OCI-LY1 (cell line): ENCODE measurements around the gene PSME4.
"Not testable (repeated sequence)": the region's sequence is repeated elsewhere in the genome, so short reads cannot be mapped to it uniquely, and the experiment has no call there.

Experiments used
- H2AFZ ChIP-seq: fragments of 200-600 bp; sonication (generic), shearing (Covaris generic); 2 replicates; pipeline ENCODE4 v1.6.0; 2014; ENCODE audit warnings: antibody characterized with exemption, mild to moderate bottlenecking, low read length
- H3F3A ChIP-seq: fragments of 200-600 bp; sonication (generic), shearing (Covaris generic); 2 replicates; pipeline ENCODE4 v1.6.0; 2014; ENCODE audit warnings: mild to moderate bottlenecking, antibody characterized with exemption, low read length, moderate library complexity; ENCODE audit not compliant: insufficient read depth
- H3K27ac ChIP-seq: fragments of 200-600 bp; sonication (generic); 2 replicates; pipeline ENCODE4 v1.5.1; 2014; ENCODE audit warnings: low read length, mixed run types, mild to moderate bottlenecking, low read depth; ENCODE audit not compliant: poor library complexity, severe bottlenecking
- H3K27me3 ChIP-seq: fragments of 200-600 bp; sonication (generic); 2 replicates; pipeline ENCODE4 v1.6.0; 2014; ENCODE audit warnings: antibody characterized with exemption, mild to moderate bottlenecking, low read length, moderate library complexity; ENCODE audit not compliant: insufficient read depth
- H3K36me3 ChIP-seq: fragments of 200-600 bp; sonication (generic); 2 replicates; pipeline ENCODE4 v1.6.1; 2014; ENCODE audit warnings: mild to moderate bottlenecking, antibody characterized with exemption, low read length, moderate library complexity, mixed read lengths; ENCODE audit not compliant: insufficient read depth
- H3K4me1 ChIP-seq: fragments of 200-600 bp; sonication (generic); 2 replicates; pipeline ENCODE4 v1.5.1; 2014; ENCODE audit warnings: mild to moderate bottlenecking, low read length, moderate library complexity; ENCODE audit not compliant: insufficient read depth, severe bottlenecking
- H3K4me2 ChIP-seq: fragments of 200-600 bp; sonication (generic), shearing (Covaris generic); 2 replicates; pipeline ENCODE4 v1.6.1; 2014; ENCODE audit warnings: low read length
- H3K4me3 ChIP-seq: fragments of 200-600 bp; sonication (generic); 2 replicates; pipeline ENCODE4 v1.5.1; 2014; ENCODE audit warnings: low read length, low read depth, mild to moderate bottlenecking, mixed read lengths; ENCODE audit not compliant: poor library complexity, severe bottlenecking
- H3K79me2 ChIP-seq: fragments of 200-600 bp; shearing (Covaris generic); 2 replicates; pipeline ENCODE4 v1.6.1; 2016; ENCODE audit warnings: mixed run types, low read length, mixed read lengths; ENCODE audit not compliant: insufficient read depth
- H3K9ac ChIP-seq: fragments of 200-600 bp; sonication (generic), shearing (Covaris generic); 2 replicates; pipeline ENCODE4 v1.6.1; 2014; ENCODE audit warnings: mild to moderate bottlenecking, low read length, mixed read lengths
- H3K9me2 ChIP-seq: fragments of 200-600 bp; sonication (generic), shearing (Covaris generic); 2 replicates; pipeline ENCODE4 v1.6.1; 2014; ENCODE audit warnings: low read depth, mild to moderate bottlenecking, low read length, mixed read lengths
- H3K9me3 ChIP-seq: fragments of 200-600 bp; shearing (Covaris generic); 2 replicates; pipeline ENCODE4 v1.6.1; 2014; ENCODE audit warnings: low read length, mixed read lengths
- H4K20me1 ChIP-seq: fragments of 200-600 bp; sonication (generic), shearing (Covaris generic); 2 replicates; pipeline ENCODE4 v1.6.0; 2016; ENCODE audit warnings: mild to moderate bottlenecking, low read length; ENCODE audit not compliant: insufficient read depth
- EZH2 ChIP-seq: fragments of 200-600 bp; sonication (generic), shearing (Covaris generic); IDR thresholded peaks from 2 replicates; pipeline ENCODE4 v1.8.0; 2017; ENCODE audit warnings: borderline replicate concordance, mixed run types, mild to moderate bottlenecking, antibody characterized with exemption, low read length, moderate library complexity, mixed read lengths
- TF ChIP-seq, protein P1 (sequence below): fragments of 200-600 bp; sonication (generic), shearing (Covaris generic); IDR thresholded peaks from 2 replicates; pipeline ENCODE4 v1.5.1; 2017; ENCODE audit warnings: mild to moderate bottlenecking, antibody characterized with exemption, low read length, moderate library complexity, mixed read lengths

PSME4 gene

DNA sequence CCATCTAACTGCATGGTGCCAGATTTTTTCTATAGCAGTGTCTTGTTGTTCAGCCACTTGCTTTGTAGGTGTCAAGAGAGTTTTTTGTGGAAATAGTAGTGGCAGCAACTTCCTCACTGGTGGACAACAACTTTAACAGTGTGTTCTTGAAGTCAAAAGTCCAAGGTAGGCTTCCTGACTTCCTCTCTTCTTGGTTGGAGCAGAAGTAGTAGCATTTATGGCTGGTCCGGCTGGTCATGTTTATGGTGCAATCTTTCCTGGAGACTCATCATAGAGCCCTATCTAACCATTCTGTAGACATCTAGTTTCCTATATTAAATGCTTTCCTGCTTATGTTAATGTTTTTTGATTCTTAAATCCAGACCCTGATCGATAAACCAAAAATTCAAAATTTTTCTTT is 122.7 kb downstream of the PSME4 start:
- peaks cover 22% of the 10 kb centered on the region; the same call in 1 of the 2 replicates for H3K36me3 ChIP-seq
- H3K79me2 ChIP-seq = no peaks in the 10 kb centered on the region
- no peaks in the 10 kb centered on the region for H4K20me1 ChIP-seq
- H3K4me1 ChIP-seq = no peaks in the 10 kb centered on the region
- no peak overlapping the region for H3K4me2 ChIP-seq
- no peak overlapping the region for H3K27ac ChIP-seq
- no peaks in the 10 kb centered on the region for H3K9me3 ChIP-seq
- no peak overlapping the region for H3K4me3 ChIP-seq
- H3F3A ChIP-seq = no peaks in the 10 kb centered on the region
- H3K27me3 ChIP-seq = no peaks in the 10 kb centered on the region
- H3K9me2 ChIP-seq = no peaks in the 10 kb centered on the region
- TF ChIP-seq, protein P1, sequence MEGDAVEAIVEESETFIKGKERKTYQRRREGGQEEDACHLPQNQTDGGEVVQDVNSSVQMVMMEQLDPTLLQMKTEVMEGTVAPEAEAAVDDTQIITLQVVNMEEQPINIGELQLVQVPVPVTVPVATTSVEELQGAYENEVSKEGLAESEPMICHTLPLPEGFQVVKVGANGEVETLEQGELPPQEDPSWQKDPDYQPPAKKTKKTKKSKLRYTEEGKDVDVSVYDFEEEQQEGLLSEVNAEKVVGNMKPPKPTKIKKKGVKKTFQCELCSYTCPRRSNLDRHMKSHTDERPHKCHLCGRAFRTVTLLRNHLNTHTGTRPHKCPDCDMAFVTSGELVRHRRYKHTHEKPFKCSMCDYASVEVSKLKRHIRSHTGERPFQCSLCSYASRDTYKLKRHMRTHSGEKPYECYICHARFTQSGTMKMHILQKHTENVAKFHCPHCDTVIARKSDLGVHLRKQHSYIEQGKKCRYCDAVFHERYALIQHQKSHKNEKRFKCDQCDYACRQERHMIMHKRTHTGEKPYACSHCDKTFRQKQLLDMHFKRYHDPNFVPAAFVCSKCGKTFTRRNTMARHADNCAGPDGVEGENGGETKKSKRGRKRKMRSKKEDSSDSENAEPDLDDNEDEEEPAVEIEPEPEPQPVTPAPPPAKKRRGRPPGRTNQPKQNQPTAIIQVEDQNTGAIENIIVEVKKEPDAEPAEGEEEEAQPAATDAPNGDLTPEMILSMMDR = no peak
- no peak for TF ChIP-seq EZH2
- H3K9ac ChIP-seq = no peak overlapping the region
- H2AFZ ChIP-seq = no peak overlapping the region

DNA sequence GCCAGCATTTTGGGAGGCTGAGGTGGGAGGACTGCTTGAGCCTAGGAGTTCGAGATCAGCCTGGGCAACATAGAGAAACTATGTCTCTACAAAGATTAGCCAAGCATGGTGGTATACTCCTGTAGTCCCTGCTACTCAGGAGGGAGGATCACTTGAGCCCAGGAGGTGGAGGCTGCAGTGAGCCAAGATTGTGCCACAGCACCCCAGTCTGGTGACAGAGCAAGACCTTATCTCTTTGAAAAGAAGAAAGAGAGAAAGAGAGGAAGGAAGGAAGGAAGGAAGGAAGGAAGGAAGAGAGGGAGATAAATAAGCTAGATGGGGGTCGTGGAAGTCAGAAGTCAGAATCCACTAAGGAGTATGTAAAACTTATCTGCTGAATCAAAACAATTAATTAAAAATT is 127.2 kb downstream of the PSME4 start:
- Histone ChIP-seq H3K4me3 (no peak overlapping the region), H2AFZ (no peak overlapping the region), H3K27me3 (no peaks in the 10 kb centered on the region), H3F3A (no peaks in the 10 kb centered on the region), H3K9me3 (no peaks in the 10 kb centered on the region), H3K4me2 (no peak overlapping the region), H3K79me2 (no peaks in the 10 kb centered on the region), H3K9ac (no peak overlapping the region), H3K36me3 (peaks cover 6% of the 10 kb centered on the region; the same call in 1 of the 2 replicates), H3K27ac (no peak overlapping the region), H3K4me1 (no peaks in the 10 kb centered on the region), H4K20me1 (no peaks in the 10 kb centered on the region), H3K9me2 (no peaks in the 10 kb centered on the region)
- TF ChIP-seq EZH2 = no peak
- TF ChIP-seq, protein P1 = no peak

DNA sequence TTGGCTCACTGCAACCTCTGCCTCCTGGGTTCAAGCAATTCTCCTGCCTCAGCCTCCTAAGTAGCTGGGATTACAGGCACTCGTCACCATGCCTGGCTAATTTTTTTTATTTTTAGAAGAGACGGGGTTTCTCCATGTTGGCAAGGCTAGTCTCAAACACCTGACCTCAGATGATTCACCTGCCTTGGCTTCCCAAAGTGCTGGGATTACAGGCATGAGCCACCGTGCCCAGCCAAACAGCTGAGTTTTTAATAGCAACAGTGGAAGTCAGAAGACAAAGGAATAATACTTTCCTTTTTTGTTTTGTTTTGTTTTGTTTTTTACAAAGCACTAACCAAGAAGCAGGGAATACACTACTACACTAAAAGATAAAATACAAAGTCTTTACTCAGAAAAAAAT is 127.9 kb downstream of the PSME4 start:
- Histone ChIP-seq H3K9ac (no peak overlapping the region), H4K20me1 (no peaks in the 10 kb centered on the region), H3K9me3 (no peaks in the 10 kb centered on the region), H3K36me3 (peaks cover under 1% of the 10 kb centered on the region; the same call in 1 of the 2 replicates), H3K4me1 (no peaks in the 10 kb centered on the region), H3K27me3 (no peaks in the 10 kb centered on the region), H3K79me2 (no peaks in the 10 kb centered on the region), H3K4me2 (no peak overlapping the region), H3K9me2 (no peaks in the 10 kb centered on the region), H2AFZ (no peak overlapping the region), H3K27ac (no peak overlapping the region), H3F3A (no peaks in the 10 kb centered on the region), H3K4me3 (no peak overlapping the region)
- TF ChIP-seq, protein P1 = no peak
- TF ChIP-seq EZH2 = no peak

DNA sequence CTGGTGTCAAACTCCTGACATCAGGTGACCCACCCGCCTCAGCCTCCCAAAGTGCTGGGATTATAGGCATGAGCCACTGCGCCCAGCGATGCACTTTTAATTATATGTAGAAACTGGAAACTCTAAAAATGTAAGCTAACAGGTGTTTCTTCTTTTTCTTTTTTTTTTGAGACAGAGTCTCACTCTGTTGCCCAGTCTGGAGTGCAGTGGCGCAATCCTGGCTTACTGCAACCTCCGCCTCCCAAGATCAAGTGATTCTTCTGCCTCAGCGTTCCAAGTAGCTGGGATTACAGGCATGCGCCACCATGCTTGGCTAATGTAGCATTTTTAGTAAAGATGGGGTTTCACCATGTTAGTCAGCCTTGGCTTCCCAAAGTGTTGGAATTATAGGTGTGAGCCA is 129.1 kb downstream of the PSME4 start:
- not testable (repeated sequence) for H3K79me2 ChIP-seq, H3K27ac ChIP-seq, H3K4me1 ChIP-seq, H3K4me2 ChIP-seq, H3K4me3 ChIP-seq, H3K36me3 ChIP-seq, H3K27me3 ChIP-seq, H3K9ac ChIP-seq, H3F3A ChIP-seq, H2AFZ ChIP-seq, H4K20me1 ChIP-seq, H3K9me3 ChIP-seq, H3K9me2 ChIP-seq
